Stimulated activated CD8-positive, alpha-beta memory T cell treated with anti-CD3 and anti-CD28 coated beads, Interleukin-12 subunit alpha, Interleukin-12 subunit beta, amount 100 ng/mL, for 1 hour (primary cell): ENCODE results near the gene PFDN6.
A peak's percentile ranks its signal among the peaks of the same experiment; 100 is the strongest.
"Not testable (repeated sequence)": the region's sequence is repeated elsewhere in the genome, so short reads cannot be mapped to it uniquely, and the experiment has no call there.

Experiments
- DNase-seq: peaks from one replicate; pipeline ENCODE4 v3.0.0-alpha.2; 2020; ENCODE audit warnings: low read depth

PFDN6 gene

DNA sequence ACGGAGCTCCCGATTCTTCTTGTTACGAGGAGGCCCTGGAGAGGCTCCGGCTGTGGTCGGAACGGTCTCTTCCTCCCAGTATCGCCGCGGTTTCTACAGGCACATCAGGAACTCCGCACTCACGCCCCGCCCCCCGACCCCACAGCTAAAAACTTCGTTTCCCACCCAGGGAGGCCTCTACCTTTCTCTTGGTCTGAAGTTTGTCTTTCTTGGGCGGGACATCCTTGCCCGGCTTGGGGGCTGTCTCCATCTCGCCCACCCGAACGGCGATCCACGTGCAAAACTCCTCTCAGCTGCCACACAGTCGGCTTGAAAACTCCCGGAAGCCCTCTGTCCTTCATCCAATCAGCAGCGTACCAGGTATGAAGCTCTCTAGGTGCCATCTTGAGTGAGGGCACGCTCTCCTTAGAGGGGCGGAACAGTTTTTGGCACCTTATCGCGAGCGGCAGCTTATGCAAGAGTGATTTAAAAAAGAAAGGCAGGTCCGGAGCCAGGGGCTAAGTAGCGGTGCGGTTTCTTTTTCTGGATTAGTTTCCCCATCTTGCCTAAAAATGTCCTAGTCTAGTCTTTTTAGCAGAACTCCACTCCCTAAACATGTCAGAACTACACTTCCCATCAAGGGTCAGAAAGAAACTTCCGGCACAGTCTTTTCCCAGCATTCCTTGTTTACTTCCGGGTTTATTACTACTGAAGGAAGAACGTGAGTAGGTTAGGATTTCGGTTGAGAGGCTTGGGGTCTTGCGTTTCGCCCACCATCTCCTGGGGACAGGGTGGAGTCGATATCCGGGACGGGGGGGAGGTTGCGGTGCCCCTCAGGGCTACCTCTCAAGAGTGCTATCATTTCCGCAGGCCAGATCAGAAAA lies at the start of gene PFDN6, which contains the start of gene WDR46:
TSS of gene PFDN6 (plus strand) at position 681 of the 863 bp plus-strand sequence. CDS start 256 bp downstream, outside the sequence.
TSS of gene WDR46 (minus strand) at position 319 of the 863 bp plus-strand sequence. CDS start at position 250, 69 bp downstream.
- peak; percentile 65 for DNase-seq

DNA sequence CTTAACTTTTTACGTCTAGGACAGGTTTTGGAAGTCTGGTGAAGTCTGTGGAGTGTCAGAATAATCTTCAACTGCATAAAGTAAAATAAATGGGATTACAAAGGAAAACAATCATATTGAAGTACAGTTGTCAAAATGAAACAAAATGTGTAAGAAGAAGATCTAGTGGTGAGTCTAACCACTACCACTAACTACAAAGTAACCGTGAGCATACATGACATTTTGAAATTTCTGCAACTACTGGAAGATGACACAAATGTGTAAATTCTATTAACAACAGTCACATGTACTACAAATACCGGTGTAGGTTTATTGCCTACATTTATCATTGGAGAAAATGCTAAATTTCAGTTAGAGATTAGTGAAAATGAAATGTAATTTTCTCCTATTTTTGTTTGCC lies 47.4 kb upstream of the PFDN6 start:
- DNase-seq: no peak

DNA sequence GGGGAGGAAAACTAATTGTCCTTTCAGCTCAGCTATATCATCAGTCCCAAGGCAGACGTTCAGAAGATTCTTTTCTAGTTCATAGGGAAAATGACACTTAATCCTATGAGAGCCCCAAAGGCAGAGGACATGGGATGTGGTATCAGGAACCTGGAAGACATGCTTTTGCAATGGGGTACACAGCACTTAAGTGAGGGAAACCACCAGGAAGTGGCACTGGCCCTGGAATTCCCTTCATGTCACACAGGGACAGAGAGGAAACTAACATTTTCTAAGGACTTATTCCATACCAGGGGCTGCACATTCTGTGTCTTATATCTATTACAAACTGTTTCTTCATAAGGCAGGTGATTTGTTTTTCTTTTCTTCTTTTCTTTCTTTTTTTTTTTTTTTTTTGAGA lies 45.9 kb upstream of the PFDN6 start:
- no peak for DNase-seq

DNA sequence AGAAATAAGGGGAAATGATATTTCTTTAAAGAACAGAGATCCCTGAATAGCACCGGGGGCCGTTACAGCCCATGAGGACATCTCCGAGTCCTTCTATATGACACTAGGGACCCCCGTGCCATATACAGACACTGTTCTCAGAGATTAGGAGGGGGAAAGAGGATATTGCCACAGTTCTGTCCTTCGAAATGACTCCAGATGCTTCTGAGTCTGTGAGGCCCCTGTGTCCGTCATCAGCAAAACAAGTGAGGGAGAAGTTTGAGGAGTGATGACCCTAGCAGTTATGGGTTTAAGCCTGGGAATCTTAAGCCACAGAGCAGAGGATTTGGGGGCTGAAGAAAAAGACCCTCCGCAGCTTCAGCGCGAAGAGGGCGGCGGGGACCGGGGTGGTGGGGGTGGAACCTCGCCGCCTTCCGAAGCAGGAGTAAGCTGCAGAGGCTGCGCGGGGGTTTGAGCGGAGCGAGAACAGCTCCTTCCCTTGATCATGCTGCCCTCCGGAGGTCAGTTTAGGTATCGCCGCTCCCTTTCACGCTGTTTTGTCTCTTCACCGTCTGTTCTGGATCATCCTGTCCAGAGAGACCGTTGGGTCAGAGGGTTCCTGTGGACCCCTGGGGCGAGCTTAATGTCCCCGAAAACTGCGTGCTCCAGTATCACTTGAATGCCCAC lies 41.3 kb upstream of the PFDN6 start:
- peak; percentile 88 for DNase-seq

DNA sequence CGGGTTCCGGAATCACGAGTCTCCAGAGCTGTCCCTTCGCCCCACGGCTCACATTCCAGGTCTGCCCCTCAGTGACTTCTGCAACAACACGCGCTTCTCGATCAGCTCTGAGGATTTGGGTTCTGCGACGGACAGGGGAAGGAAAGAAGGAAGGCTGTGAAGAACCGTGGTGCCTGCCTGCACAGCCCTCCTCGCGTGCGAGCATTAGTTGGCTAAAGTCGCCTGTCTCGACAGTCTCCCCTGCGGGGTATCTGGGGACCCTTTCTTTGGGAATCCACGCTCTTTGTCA lies 40.8 kb upstream of the PFDN6 start:
- DNase-seq: peak; percentile 6

DNA sequence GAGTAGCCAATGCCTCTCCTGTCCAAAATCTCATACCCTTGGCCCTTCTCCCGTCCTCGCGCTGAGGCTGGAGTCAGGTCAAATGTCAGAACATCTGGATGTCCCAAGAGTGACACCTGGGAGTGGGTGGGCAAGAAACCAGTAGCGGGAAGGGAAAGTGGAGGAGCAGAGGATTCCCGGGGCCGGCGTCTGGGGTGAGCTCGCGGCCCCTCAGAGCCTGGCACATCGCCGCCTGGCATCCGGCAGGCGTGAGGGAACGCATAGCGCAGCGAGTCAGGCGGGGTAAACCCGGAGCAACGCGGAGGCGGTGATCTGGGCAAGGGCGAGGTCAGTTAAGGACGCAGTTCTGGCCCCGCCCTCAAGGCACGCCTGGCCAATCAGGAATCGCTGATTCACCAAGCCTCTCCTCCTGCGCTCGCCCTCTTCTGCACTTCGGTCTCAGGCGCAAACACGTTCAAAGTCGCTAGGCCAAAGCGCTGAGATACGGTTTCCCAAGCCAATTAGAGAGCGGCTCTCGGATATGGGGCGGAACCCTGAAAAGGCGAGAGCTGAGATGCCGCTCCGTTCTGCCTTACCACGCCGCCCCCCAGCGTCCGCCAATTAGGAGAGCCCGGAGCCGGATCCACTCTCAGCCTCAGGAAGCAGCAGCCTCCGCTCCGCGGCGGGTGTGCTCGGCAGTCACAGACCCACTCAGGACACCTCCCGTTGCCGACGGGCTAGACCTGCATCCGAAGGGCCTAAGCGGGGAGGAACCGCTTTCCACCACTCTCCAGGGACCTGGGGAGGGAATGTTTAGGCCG lies 40.3 kb upstream of the PFDN6 start:
- DNase-seq: peak; percentile 88

DNA sequence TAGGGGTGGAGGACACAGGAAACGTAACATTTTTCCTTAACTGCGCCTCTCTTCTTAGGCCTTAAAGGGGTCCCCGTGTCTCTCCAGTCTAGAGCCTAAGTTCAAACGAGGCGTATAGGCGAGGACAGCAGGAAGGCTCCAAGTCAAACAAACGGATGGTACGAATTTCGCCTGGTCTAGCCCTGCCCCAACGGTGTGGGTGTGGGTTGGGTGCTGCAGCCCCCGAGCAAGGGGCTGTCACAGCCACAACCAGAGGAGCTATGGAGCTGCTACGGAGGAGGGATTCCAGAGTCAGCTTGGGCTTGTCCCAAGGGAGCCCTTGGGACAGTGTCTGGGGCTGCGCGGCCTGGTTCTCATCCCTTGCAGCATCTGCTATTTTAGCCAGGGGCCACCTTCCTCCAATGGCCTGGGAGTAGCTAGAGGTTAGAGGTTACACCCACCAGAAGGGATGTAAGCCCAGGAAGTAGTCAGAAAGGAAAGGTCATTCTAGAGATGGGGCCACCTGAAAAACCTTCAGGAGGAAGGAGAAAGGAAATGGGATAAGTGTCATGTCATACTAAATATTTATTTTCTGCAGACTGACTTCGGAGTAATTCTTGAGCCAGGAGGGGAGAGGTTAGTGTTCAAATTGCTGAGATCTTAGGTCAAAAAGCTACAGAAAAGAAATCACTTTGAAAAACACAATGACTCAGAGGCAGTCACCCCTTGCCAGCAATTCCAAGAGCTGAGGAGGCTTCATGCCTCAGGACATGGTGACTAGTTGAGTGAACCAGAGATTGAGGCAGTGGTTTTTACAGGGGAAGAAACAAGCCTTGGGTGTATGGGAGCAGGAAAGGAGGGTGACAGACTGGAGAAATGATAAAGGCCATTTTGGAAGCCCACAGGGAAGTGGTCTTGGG lies 39.4 kb upstream of the PFDN6 start:
- no peak for DNase-seq

DNA sequence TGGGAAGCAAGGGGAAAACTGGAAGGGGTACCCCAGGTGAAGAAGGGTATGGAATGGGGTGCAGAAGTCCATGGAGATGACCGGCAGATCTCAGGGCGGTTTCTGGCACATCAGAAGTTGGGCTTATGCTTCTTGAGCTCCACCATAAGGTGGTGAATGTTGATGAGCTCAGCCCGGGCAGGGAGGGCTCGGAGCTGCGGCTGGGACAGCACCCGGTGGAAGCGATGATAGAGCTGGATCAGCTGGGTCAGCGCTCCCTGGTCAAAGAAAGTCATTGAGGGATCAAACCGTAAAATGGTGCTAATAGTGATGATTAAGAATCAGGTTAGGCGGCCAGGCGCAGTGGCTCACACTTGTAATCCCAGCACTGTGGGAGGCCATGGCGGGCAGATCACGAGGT lies 38.7 kb upstream of the PFDN6 start:
- DNase-seq: no peak

DNA sequence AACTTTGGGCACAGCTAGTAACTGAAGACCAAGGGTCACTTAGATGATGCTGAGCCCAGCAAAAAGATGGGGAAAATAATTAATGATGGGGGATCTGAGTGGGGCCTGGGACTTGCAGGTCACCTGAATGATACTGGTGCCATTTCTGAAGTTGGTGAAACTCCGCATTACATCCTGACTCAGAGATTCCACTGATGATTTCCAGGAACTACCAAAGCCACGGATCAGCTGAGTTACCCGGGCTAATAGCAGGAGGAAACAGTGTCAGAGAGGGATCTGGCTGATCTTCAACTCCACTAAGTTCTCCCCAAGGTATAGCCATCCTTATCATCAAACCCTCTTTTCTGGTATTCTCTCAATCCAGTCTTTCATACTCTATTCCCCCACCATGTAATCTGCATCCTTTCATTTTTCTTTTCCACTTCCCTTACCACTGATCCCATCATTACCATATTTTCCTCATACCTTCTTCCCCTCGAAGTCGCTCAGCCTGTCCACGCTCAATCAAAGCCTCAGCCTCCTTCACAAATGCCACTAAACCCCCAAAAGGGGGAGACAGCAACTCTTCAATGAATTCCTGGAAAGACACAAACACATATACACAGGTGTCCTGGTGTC lies 37.9 kb upstream of the PFDN6 start:
- no peak for DNase-seq

DNA sequence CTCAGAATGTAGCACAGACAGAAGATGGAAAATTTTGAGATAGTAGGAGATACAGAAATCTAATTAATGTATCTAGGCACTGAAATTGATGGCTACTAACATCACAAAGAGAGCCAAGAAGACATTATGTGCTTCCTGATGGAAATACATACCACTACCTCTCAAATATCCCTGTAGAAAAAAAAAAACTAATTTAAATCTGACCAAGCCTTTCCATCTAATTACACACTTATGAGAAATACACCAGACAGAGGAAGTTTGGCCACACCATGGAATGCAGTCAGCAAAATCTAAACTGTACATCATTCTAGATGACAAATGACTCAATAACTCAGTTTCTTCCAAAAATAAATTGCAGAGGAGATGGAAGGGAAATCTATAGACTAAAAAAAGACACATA lies 36.6 kb upstream of the PFDN6 start:
- DNase-seq: no peak

DNA sequence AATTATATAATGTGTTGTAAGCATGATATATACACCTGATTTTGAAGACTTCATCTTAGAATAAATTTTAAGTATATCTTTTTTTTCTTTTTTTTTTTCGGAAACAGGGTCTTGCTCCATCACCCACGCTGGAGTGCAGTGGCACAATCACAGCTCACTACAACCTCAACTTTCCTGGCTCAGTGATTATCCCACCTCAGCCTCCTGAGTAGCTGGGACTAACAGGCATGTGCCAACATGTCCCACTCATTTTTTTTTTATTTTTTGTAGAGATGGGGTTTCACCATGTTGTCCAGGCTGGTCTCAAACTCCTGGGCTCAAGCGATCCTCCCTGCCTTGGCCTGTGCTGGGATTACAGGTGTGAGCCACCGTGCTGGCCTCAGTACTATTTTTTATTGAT lies 34.8 kb upstream of the PFDN6 start:
- DNase-seq: no peak

DNA sequence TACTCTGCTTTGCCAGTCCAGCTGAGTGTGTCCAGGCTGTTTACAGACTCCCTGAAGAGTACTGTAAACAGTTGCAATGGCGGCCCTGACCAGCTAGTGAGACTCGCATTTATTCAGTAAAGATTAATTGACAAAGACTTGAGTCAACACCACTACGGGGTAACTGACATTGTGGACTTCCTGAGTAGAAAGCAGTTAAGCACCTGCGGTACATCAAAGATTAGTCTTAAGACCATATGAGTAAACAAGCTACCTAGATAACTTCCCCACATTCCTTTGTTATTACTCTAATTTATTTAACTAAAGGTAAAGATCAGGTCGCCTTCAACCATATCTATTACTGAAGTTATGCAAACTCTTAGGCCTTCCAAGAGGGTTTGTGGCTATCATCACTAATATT lies 30.4 kb upstream of the PFDN6 start:
- no peak for DNase-seq

DNA sequence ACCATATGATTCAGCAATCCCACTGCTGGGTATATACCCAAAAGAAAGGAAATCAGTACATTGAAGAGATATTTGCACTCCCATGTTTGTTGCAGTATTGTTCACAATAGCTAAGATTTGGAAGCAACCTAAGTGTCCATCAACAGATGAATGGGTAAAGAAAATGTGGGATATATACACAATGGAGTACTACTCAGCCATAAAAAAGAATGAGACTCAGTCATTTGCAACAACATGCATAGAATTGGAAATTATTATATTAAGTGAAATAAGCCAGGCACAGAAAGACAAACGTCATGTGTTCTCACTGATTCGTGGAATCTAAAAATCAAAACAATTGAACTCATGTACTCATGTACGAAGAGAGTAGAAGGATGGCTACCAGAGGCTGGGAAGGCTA lies 26.9 kb upstream of the PFDN6 start:
- DNase-seq: not testable (repeated sequence)

DNA sequence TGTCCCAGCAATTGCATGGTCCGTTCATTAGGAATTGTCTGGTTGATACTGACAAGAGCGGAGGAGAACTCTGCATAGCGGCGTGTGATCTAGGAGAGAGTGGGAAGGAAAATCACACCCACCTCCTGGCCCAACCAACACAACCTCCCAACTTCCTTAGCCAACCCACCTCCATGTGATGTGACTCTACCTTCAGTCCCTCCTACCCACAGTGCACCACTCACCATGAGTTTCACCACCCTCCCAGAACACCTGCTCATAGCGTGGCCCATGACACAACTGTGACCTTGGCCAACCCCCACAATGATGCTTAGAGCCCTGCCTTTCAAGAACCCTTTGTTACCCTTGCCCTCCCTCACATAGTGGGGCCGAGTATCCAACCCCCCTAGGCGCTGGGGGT lies 25.4 kb upstream of the PFDN6 start:
- no peak for DNase-seq

DNA sequence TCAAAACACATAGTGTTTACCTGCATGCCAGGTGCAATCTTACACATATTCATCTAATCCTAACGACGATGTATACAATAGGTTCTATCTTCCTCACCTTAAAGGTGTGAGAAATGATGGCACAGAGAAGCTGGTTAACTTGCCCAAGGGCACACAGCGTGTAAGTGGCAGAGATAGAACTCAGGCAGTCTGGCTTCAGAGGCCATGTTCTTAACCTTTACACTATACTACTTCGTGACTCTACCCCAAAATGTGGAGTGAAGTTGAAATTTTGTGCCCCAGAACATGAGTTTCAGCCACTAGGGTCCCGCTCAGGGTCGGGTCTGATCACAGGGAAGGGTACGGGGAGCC lies 18.3 kb upstream of the PFDN6 start:
- no peak for DNase-seq

DNA sequence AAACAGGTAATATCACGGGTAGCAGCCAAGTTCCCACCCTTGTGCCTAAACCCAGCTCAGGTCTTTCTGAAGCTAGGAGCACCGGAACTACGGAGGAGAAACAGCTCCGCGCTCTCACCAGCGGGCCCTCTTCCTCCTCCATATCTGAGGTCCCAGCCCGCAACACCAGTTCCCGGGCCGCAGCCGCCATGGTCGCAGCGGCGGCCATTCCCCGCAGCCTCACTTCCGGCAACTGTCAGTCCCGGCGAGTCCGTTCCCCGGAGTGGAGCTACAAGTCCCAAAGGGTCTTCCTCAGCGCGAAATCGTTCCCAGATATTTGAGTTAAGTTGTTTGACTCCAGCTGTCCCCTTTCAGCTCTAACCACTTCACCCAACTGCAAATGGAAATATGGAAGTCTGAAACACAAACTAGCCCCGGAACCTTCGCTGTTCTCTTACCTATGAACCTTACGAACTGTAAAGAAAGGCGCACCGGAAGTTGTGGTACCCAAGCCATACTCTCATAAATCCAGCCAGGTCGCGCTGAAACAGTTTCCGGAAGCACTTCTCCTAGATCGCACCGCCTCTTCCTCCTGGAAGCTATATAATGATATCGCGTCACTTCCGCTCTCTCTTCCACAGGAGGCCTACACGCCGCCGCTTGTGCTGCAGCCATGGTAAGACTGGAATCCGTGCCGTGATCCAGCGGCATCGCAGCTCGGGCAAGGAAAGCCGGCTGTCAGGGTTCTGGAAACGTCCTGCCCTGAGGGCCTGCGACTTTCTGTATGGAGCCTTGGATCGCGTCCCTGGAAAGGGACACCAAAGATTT lies 17.7 kb upstream of the PFDN6 start, which contains the start of the genes RPS18 and VPS52:
TSS of gene RPS18 (plus strand) at position 608 of the 807 bp plus-strand sequence. CDS start at position 653, 45 bp downstream.
TSS of gene VPS52 (minus strand) at position 409 of the 807 bp plus-strand sequence. CDS start at position 208, 201 bp downstream.
- peak; percentile 88 for DNase-seq

DNA sequence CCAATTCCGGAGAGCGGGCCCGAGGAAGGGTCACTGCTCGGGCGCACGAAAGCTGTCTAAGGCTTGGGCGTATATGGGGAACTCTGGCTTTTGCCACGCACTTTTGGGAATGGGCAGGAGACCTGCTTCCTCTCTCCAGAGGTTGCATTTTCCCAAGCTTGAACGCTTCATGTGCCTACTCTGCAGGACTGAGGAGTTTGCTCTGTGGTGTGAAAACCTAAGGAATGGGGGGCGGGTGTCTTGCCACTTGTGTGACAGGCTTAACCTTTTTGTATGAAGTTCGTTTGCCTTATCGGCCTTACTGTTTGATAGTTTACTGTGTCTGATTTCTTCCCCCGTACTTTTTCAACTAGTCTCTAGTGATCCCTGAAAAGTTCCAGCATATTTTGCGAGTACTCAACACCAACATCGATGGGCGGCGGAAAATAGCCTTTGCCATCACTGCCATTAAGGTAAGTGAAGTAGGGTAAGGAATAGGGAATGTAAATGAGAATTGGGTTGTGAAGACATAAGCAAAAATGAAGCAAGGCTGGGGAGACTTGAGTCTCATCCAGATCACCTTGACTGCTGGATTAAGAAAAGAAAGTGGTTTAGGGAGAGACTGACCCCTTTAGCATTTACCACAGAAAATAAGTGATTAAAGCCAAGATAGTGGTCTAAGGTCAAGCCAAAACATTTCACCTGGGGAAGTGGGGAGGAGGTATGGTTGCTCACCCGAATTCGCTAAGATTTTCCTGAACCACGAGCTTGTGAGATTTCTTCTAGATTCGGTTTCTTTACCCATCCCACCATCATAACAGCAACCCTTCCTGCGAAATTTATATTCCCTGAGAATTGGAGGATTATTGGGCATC lies 16.9 kb upstream of the PFDN6 start:
- no peak for DNase-seq

DNA sequence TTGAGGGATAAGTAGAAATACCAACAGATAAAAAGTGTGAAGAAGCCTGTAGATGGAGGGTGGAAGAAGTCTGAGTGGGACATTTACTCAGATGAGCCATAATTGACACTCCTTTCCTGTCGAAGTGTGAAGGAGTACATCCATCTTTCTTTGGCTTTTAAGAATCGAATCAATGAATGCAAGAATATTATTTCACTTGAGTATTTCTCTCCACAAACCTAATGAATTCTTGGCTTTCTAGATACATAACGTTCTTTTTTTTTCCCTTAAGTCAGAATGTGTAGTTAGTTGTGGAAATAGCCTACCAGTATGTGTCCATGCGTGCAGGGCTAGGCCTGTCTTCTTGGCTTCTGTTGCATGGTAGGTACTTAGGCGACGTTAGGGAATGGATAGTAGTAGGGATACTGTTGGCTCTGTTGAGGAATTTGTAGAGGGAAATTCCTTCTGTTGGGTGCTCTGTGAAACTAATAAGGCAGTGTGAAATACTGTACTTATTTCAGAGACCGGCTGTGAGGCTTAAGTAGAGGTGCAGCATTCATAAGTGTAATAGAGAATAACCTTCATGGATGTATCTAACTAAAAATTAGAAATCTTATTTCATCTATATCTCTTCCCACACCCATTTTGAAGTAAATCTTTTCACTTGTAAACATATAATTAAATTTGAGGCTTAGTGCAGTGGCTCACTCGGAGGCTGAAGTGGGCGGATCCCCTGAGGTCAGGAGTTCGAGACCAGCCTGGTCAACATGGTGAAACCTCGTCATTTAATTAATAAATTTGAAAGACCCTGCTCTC lies 16.1 kb upstream of the PFDN6 start:
- no peak for DNase-seq
